ENCODE results near the gene THSD4. TPM values are rescaled to one million over a fixed set of nuclear protein-coding genes. Genes with fewer than 3 reads are reported as not detected.

THSD4 gene
- total RNA-seq, 1 experiment from 2014 or later, result 36.3 TPM

GRCh38 chr15:71357321-71357732 lies 242.1 kb downstream of the THSD4 start:
- no peak overlapping the region for H3K4me3 Mint-ChIP-seq (ENCODE audit: unreplicated experiment)
- H3K9me3 Mint-ChIP-seq (ENCODE audit: unreplicated experiment), result no peaks in the 10 kb centered on the region
- no peaks in the 10 kb centered on the region for H3K36me3 Mint-ChIP-seq (ENCODE audit: insufficient read depth, unreplicated experiment)
- BruUV-seq (replicated peaks), result no TSS peak
- CTCF ChIA-PET, result no interaction called here
- no peak for DNase-seq (ENCODE audit: unreplicated experiment)
- intact Hi-C loops (cut with micrococcal nuclease), result no loop called here
- H3K4me1 Mint-ChIP-seq (ENCODE audit: insufficient read depth, unreplicated experiment), result peaks cover 16% of the 10 kb centered on the region
- no peaks in the 10 kb centered on the region for H3K27me3 Mint-ChIP-seq (ENCODE audit: insufficient read depth, unreplicated experiment)
- no peak overlapping the region for H3K27ac Mint-ChIP-seq (ENCODE audit: low read depth, unreplicated experiment)
- POLR2A ChIA-PET, result no interaction called here
- TF ChIP-seq CTCF (IDR thresholded peaks at IDR 0.05; ENCODE audit: unreplicated experiment), result no peak

GRCh38 chr15:71357967-71358366 lies 242.7 kb downstream of the THSD4 start:
- CTCF ChIA-PET, result no interaction called here
- peaks cover 16% of the 10 kb centered on the region for H3K4me1 Mint-ChIP-seq (ENCODE audit: insufficient read depth, unreplicated experiment)
- no peaks in the 10 kb centered on the region for H3K36me3 Mint-ChIP-seq (ENCODE audit: insufficient read depth, unreplicated experiment)
- no peak for TF ChIP-seq CTCF (IDR thresholded peaks at IDR 0.05; ENCODE audit: unreplicated experiment)
- no peak for DNase-seq (ENCODE audit: unreplicated experiment)
- intact Hi-C loops (cut with micrococcal nuclease), result no loop called here
- no peaks in the 10 kb centered on the region for H3K9me3 Mint-ChIP-seq (ENCODE audit: unreplicated experiment)
- POLR2A ChIA-PET, result no interaction called here
- BruUV-seq (replicated peaks), result no TSS peak
- no peak overlapping the region for H3K4me3 Mint-ChIP-seq (ENCODE audit: unreplicated experiment)
- no peak overlapping the region for H3K27ac Mint-ChIP-seq (ENCODE audit: low read depth, unreplicated experiment)
- no peaks in the 10 kb centered on the region for H3K27me3 Mint-ChIP-seq (ENCODE audit: insufficient read depth, unreplicated experiment)

GRCh38 chr15:71359246-71359645 lies 244.0 kb downstream of the THSD4 start:
- Mint-ChIP-seq H3K27me3 (ENCODE audit: insufficient read depth, unreplicated experiment) (no peaks in the 10 kb centered on the region), H3K36me3 (ENCODE audit: insufficient read depth, unreplicated experiment) (peaks cover 4% of the 10 kb centered on the region), H3K4me3 (ENCODE audit: unreplicated experiment) (no peak overlapping the region), H3K4me1 (ENCODE audit: insufficient read depth, unreplicated experiment) (peaks cover 25% of the 10 kb centered on the region), H3K27ac (ENCODE audit: low read depth, unreplicated experiment) (no peak overlapping the region), H3K9me3 (ENCODE audit: unreplicated experiment) (no peaks in the 10 kb centered on the region)
- intact Hi-C loops (cut with micrococcal nuclease), result no loop called here
- no TSS peak for BruUV-seq (replicated peaks)
- no peak for DNase-seq (ENCODE audit: unreplicated experiment)
- ChIA-PET POLR2A (interaction anchor here (0.7 kb wide), 1 partner anchor 14 kb away, joined by 3 read pairs; no protein-coding TSS in a partner anchor), CTCF (no interaction called here)
- no peak for TF ChIP-seq CTCF (IDR thresholded peaks at IDR 0.05; ENCODE audit: unreplicated experiment)

GRCh38 chr15:71362556-71362955 lies 247.3 kb downstream of the THSD4 start:
- CTCF ChIA-PET, result no interaction called here
- POLR2A ChIA-PET, result interaction anchor here (0.7 to 1.5 kb wide), 2 partner anchors 10 to 220 kb away, joined by 3 to 5 read pairs; no protein-coding TSS in a partner anchor

More at GRCh38 chr15:71362556-71362955, 247.3 kb downstream of the THSD4 start:
- no peak for DNase-seq (ENCODE audit: unreplicated experiment)
- no peak for TF ChIP-seq CTCF (IDR thresholded peaks at IDR 0.05; ENCODE audit: unreplicated experiment)
- H3K27me3 Mint-ChIP-seq (ENCODE audit: insufficient read depth, unreplicated experiment), result no peaks in the 10 kb centered on the region
- H3K9me3 Mint-ChIP-seq (ENCODE audit: unreplicated experiment), result no peaks in the 10 kb centered on the region
- H3K4me1 Mint-ChIP-seq (ENCODE audit: insufficient read depth, unreplicated experiment), result peaks cover 19% of the 10 kb centered on the region
- intact Hi-C loops (cut with micrococcal nuclease), result no loop called here
- H3K27ac Mint-ChIP-seq (ENCODE audit: low read depth, unreplicated experiment), result peak overlapping the region; percentile 11
- H3K36me3 Mint-ChIP-seq (ENCODE audit: insufficient read depth, unreplicated experiment), result peaks cover 8% of the 10 kb centered on the region
- BruUV-seq (replicated peaks), result no TSS peak
- H3K4me3 Mint-ChIP-seq (ENCODE audit: unreplicated experiment), result no peak overlapping the region

Measured in MCF 10A (cell line).